ENCODE data around the gene IL17RE.

IL17RE gene

GRCh38 chr3:9945358-9945757, 42.7 kb downstream of the IL17RE start:
- TF ChIP-seq TAF1 (IDR thresholded peaks at IDR 0.05; ENCODE audit: borderline replicate concordance, insufficient read depth, low read length) = no peak
- no peak for TF ChIP-seq POLR2AphosphoS5 (IDR thresholded peaks at IDR 0.05; ENCODE audit: low read depth, low read length)

GRCh38 chr3:9946112-9947024, 43.7 kb downstream of the IL17RE start:
- TF ChIP-seq POLR2AphosphoS5 (IDR thresholded peaks at IDR 0.05; ENCODE audit: low read depth, low read length) = peak; percentile 81
- no peak for TF ChIP-seq SIN3A (IDR thresholded peaks at IDR 0.05; ENCODE audit: borderline replicate concordance, insufficient read depth, low read length)
- no peak for TF ChIP-seq FOXP2 (optimal IDR thresholded peaks at IDR 0.05; ENCODE audit: borderline replicate concordance, extremely low read depth, extremely low read length, insufficient read depth)
- TF ChIP-seq REST (IDR thresholded peaks at IDR 0.05; ENCODE audit: insufficient read depth in 1 of 2, low read depth in 2 of 2, low read length in 2 of 2) = 0 out of 4 replicates have a peak, but pooled peaks of 1 of the 2 experiments have one; percentile 8
- no peak for TF ChIP-seq TAF1 (IDR thresholded peaks at IDR 0.05; ENCODE audit: borderline replicate concordance, insufficient read depth, low read length)

GRCh38 chr3:9947025-9947995, 44.7 kb downstream of the IL17RE start:
- no peak for TF ChIP-seq TAF1 (IDR thresholded peaks at IDR 0.05; ENCODE audit: borderline replicate concordance, insufficient read depth, low read length)
- no peak for TF ChIP-seq SIN3A (IDR thresholded peaks at IDR 0.05; ENCODE audit: borderline replicate concordance, insufficient read depth, low read length)
- no peak for TF ChIP-seq FOXP2 (optimal IDR thresholded peaks at IDR 0.05; ENCODE audit: borderline replicate concordance, extremely low read depth, extremely low read length, insufficient read depth)
- no peak for TF ChIP-seq POLR2AphosphoS5 (IDR thresholded peaks at IDR 0.05; ENCODE audit: low read depth, low read length)
- TF ChIP-seq REST (IDR thresholded peaks at IDR 0.05; ENCODE audit: insufficient read depth in 1 of 2, low read depth in 2 of 2, low read length in 2 of 2) = no peak

GRCh38 chr3:9948586-9948985, 45.9 kb downstream of the IL17RE start:
- TF ChIP-seq REST (IDR thresholded peaks at IDR 0.05; ENCODE audit: insufficient read depth in 1 of 2, low read depth in 2 of 2, low read length in 2 of 2) (no peak), FOXP2 (optimal IDR thresholded peaks at IDR 0.05; ENCODE audit: borderline replicate concordance, extremely low read depth, extremely low read length, insufficient read depth) (no peak), POLR2AphosphoS5 (IDR thresholded peaks at IDR 0.05; ENCODE audit: low read depth, low read length) (no peak), TAF1 (IDR thresholded peaks at IDR 0.05; ENCODE audit: borderline replicate concordance, insufficient read depth, low read length) (no peak), SIN3A (IDR thresholded peaks at IDR 0.05; ENCODE audit: borderline replicate concordance, insufficient read depth, low read length) (no peak)

GRCh38 chr3:9949115-9949514, 46.5 kb downstream of the IL17RE start:
- no peak for TF ChIP-seq TAF1 (IDR thresholded peaks at IDR 0.05; ENCODE audit: borderline replicate concordance, insufficient read depth, low read length)
- no peak for TF ChIP-seq POLR2AphosphoS5 (IDR thresholded peaks at IDR 0.05; ENCODE audit: low read depth, low read length)
- TF ChIP-seq SIN3A (IDR thresholded peaks at IDR 0.05; ENCODE audit: borderline replicate concordance, insufficient read depth, low read length) = no peak
- no peak for TF ChIP-seq REST (IDR thresholded peaks at IDR 0.05; ENCODE audit: insufficient read depth in 1 of 2, low read depth in 2 of 2, low read length in 2 of 2)
- no peak for TF ChIP-seq FOXP2 (optimal IDR thresholded peaks at IDR 0.05; ENCODE audit: borderline replicate concordance, extremely low read depth, extremely low read length, insufficient read depth)

All from PFSK-1 (cell line).